Sigmoid colon (tissue), 4 donors: Measurements from ENCODE around the gene TNFAIP2.

ENCODE experiments used
- EP300 ChIP-seq, 4 donors: sonication (generic); formaldehyde crosslinking; IDR thresholded peaks; one replicate each; pipeline ENCODE4 v1.6.1; 2017; ENCODE audit warnings: antibody characterized with exemption in 4 of 4
- POLR2A ChIP-seq, 2 donors: fragments of 450-650 bp; IDR thresholded peaks; one replicate each; pipeline ENCODE4 v1.6.1; 2016; ENCODE audit warnings: antibody characterized with exemption in 2 of 2, mild to moderate bottlenecking in 2 of 2, moderate library complexity in 2 of 2
- POLR2AphosphoS5 ChIP-seq, 4 donors: sonication (generic); formaldehyde crosslinking; IDR thresholded peaks; one replicate each; pipeline ENCODE4 v1.6.1; 2017; ENCODE audit warnings: antibody characterized with exemption in 4 of 4
- TF ChIP-seq, protein P1 (sequence below), 4 experiments: fragments of 450-650 bp in 3 of 4; fragments of 200-600 bp in 1 of 4; IDR thresholded peaks; one replicate each; pipeline ENCODE4 v1.5.1; 2016 to 2019; ENCODE audit warnings: antibody characterized with exemption in 4 of 4, mild to moderate bottlenecking in 3 of 4, moderate library complexity in 2 of 4

GRCh38 chr14:103104389-103104653, 18.9 kb upstream of the TNFAIP2 start:
- TF ChIP-seq, protein P1, sequence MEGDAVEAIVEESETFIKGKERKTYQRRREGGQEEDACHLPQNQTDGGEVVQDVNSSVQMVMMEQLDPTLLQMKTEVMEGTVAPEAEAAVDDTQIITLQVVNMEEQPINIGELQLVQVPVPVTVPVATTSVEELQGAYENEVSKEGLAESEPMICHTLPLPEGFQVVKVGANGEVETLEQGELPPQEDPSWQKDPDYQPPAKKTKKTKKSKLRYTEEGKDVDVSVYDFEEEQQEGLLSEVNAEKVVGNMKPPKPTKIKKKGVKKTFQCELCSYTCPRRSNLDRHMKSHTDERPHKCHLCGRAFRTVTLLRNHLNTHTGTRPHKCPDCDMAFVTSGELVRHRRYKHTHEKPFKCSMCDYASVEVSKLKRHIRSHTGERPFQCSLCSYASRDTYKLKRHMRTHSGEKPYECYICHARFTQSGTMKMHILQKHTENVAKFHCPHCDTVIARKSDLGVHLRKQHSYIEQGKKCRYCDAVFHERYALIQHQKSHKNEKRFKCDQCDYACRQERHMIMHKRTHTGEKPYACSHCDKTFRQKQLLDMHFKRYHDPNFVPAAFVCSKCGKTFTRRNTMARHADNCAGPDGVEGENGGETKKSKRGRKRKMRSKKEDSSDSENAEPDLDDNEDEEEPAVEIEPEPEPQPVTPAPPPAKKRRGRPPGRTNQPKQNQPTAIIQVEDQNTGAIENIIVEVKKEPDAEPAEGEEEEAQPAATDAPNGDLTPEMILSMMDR (IDR thresholded peaks at IDR 0.05) = no peak
- TF ChIP-seq POLR2A (IDR thresholded peaks at IDR 0.05) (no peak), POLR2AphosphoS5 (IDR thresholded peaks at IDR 0.05) (no peak), EP300 (IDR thresholded peaks at IDR 0.05) (no peak)
